ENCODE measurements around the gene ORC5.

Gene ORC5

DNA sequence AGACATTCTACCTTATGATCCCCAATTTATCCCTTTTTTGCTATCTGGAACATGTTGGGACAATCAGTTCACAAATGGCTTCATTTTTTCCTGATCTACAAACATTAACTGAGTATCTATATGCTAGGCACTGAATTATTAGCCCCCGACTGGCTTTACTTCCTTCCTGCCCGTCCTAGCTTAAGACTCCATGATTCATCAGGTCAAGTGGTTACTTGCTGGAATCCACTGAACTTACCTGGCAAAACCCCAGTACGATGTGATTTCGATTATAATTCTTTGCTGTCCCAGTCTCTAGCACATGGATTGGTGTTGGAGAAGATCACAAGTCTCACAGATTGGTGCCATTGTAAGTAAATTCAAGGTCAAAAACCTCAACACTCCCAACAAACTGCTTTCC is 77.1 kb downstream of the ORC5 start:
- DNase-seq = no peak
- TF ChIP-seq GATA1 (IDR thresholded peaks at IDR 0.05; ENCODE audit: low read depth, low read length) = no peak
- TF ChIP-seq POLR2A (IDR thresholded peaks at IDR 0.05; ENCODE audit: low read length) = no peak

DNA sequence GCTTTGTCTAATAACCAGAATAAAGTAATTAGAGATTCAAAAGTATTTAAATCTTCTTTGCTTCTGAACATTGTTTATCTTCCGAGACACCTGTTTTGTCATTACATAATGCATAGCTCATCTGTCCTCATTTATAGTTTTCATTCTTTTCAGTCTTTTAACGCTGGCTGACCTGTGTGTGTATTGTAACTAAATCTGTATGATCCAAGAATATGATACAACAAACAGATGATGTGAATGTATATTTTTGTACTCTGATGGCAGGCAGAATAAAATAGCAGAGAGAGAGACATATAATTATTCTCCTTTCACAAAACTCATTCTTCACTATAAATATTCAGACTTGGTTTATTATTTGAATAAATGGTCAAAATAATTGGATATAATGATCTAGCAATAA is 80.6 kb downstream of the ORC5 start:
- TF ChIP-seq GATA1 (IDR thresholded peaks at IDR 0.05; ENCODE audit: low read depth, low read length) = no peak
- TF ChIP-seq POLR2A (IDR thresholded peaks at IDR 0.05; ENCODE audit: low read length) = no peak
- DNase-seq = no peak

DNA sequence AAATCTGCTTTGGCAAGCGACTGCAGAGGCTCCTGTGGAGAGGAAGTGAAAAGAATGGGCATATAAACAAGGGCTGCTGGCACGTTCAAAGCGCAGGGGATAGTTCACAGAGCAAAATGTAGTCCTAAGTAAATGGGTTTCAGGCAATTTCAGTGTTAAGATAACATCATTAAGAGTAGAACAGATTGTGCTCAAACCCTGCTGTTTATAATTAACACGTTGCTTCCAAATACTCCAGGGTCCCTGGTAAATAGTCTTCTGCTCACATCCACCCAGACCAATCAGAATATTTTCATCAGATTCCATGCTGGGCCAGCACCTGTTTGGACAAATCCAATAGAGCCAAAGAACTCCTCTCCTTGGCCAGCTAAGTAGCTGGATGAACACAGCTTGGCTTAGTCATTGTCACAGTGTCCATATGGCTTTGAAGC is 81.4 kb downstream of the ORC5 start:
- no peak for DNase-seq
- TF ChIP-seq GATA1 (IDR thresholded peaks at IDR 0.05; ENCODE audit: low read depth, low read length) = no peak
- TF ChIP-seq POLR2A (IDR thresholded peaks at IDR 0.05; ENCODE audit: low read length) = no peak

DNA sequence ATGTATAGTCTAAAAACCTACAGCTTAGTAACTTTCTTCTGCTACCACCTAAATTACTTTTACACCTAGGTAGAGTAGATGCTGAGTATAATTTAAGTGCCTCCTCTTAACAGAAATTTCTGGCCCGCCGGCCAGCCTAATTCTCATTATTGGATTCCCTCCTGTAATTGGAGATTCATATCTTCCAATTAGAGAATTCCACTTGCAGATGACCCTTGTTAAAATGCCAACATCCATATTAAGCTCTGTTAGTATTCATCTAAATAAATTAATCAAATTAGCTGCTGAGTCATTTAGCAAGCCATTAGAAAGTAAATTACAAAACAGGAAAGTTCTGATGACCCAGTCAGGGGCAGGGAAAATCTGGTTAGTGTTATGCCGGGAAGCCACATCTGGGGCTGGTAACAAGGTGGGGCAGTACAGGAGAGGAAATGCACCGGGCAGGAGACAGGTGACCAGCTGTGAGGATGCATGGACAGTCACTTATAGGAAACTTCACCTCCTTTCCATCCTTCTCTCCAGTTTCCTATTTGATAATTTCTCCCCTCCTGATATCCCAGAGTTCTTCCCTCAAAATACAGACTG is 82.8 kb downstream of the ORC5 start:
- DNase-seq = no peak
- no peak for TF ChIP-seq POLR2A (IDR thresholded peaks at IDR 0.05; ENCODE audit: low read length)
- no peak for TF ChIP-seq GATA1 (IDR thresholded peaks at IDR 0.05; ENCODE audit: low read depth, low read length)

DNA sequence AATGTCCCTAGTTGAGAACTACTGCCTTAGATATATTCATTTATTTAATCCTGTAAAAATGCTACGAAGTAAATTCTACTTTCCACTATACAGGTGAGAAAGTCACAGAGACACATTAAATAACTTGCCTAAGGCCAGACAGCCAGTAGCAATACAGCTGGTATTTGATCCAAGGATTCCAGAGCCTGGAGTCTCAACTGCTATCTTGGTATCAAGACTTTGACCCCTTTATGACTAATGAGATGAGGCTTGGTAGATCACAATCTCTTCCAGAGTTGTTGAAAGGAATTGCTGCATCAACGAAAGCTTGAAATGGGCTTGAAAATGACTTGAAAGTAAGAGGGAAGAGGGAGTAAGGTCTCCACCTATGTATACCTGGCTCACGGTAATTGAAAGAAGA is 83.3 kb downstream of the ORC5 start:
- TF ChIP-seq GATA1 (IDR thresholded peaks at IDR 0.05; ENCODE audit: low read depth, low read length) (no peak), POLR2A (IDR thresholded peaks at IDR 0.05; ENCODE audit: low read length) (no peak)
- DNase-seq = no peak

DNA sequence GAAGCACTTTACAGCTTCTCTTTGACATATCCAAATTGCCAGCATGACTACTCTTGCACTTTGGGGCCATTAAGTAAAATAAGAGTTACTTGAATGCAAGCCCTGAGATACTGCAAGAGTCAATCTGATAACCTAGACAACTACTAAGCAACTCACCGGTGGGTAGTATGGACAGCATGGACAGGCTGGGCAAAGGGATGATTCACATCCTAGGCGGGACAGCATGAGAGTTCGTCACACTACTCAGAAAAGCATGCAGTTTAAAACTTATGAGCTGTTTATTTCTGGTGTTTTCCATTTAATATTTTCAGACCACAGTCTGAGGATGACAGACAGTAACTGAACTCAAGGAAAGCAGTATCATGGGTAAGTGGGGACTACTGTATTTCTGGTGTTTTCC is 84.0 kb downstream of the ORC5 start:
- TF ChIP-seq GATA1 (IDR thresholded peaks at IDR 0.05; ENCODE audit: low read depth, low read length) (no peak), POLR2A (IDR thresholded peaks at IDR 0.05; ENCODE audit: low read length) (no peak)
- no peak for DNase-seq

DNA sequence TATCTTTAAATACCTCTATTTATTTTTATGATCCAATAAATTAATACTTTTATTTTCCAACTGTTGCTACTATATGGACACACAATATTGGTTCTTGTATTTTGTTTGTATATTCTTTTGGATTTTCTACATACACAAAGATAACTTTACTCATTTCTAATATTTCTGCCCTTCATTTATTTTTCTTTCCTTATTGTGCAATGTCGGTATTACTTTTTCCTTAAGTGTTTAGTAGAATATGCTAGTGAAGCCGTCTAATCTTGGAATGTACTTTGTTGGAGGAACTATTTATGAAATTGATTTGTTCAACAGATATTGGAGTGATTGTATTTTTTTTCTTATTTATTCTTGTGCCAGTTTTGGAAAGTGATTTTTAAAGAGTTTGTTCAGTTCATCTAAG is 94.0 kb downstream of the ORC5 start:
- no peak for DNase-seq
- TF ChIP-seq POLR2A (IDR thresholded peaks at IDR 0.05; ENCODE audit: low read length) = no peak
- no peak for TF ChIP-seq GATA1 (IDR thresholded peaks at IDR 0.05; ENCODE audit: low read depth, low read length)

DNA sequence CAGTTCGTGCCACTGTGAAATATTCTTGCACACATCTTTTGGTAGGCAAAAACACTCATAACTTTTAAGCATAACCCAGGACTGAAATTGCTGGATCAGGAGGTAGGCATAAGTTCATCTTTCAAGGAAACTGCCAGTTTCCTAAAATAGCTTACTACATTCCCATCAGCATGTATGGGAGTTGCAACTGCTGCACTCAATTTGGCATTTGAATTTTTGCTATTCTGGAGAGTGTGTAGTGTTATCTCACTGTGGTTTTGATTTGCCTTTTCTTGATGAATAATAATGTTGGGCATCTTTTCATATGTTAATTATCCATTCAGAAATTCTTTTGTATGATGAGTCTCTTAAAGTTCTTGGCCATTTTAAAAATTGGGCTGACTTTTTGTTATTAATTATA is 95.2 kb downstream of the ORC5 start:
- TF ChIP-seq GATA1 (IDR thresholded peaks at IDR 0.05; ENCODE audit: low read depth, low read length) = no peak
- no peak for TF ChIP-seq POLR2A (IDR thresholded peaks at IDR 0.05; ENCODE audit: low read length)
- DNase-seq = no peak

DNA sequence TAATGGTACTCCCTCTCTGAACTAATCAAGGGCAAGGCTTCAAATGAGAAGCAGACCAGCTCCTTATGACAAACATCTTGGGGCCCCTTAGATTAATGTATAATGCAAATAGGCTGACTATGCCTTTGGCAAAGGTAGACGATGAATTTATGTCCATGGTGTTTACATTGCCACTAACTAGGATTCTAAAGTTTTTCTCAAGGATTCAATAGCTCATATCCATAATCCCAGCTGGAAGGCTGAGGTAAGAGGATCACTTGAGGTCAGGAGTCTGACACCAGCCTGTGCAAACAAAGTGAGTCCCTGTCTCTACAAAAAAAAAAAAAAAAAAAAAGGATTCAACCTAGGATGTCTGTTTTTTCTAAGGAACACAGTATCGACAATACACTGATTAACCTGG is 96.5 kb downstream of the ORC5 start:
- TF ChIP-seq POLR2A (IDR thresholded peaks at IDR 0.05; ENCODE audit: low read length) (no peak), GATA1 (IDR thresholded peaks at IDR 0.05; ENCODE audit: low read depth, low read length) (no peak)
- no peak for DNase-seq

DNA sequence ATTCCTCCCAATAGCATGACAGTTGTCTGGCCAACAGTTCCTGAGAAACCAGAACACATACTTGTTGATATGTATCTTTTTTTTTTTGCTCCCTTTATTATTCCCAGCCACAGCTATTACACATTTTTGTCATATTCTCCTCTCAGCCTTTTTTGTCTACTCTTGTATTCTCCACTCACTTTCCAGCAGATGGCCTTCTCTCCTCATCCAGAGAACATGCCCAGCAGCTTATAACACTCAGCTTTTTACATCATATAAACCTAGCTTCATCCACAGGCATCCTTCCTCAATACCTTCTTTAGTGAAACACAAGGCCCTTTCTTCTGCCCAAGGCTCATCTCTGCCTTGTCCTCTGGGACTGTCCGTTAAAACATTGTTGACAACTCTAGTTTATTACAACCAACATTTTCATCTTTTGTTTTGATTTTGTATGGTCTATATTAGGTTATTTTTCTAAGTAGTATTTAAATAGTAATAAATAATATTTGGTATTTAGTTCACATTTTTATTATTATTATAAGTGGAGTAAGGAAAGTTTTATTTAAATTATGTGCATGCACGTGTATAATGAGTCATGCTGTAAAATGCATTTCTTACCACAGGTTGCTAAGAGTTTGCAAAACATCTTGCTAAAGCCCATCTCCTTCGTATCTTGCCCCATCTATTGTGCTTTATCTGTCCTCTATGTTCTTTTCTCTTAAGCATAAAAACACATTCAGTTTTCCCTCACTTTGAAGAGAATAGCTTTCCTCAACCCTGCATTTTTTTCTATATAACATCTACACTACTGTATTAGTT is 101.5 kb downstream of the ORC5 start:
- TF ChIP-seq GATA1 (IDR thresholded peaks at IDR 0.05; ENCODE audit: low read depth, low read length) (no peak), POLR2A (IDR thresholded peaks at IDR 0.05; ENCODE audit: low read length) (no peak)
- no peak for DNase-seq

DNA sequence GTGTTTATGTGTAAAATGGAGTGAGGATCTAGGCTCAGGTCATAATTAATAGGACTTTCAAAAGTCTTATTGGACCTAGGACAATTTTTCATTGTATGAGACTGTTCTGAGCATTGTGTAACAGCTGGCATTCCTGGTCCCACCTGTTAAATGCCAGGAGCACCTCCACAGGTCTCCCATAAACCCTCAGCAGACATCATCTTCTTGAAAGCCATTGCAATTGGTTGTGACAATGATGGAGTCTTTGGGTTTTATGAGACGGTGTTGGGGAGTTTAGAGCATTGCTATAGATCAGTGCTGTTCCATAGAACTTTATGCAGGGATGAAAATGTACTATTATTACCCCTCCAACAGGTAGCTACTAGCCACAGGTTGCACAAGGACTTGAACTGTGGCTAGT is 108.9 kb downstream of the ORC5 start:
- no peak for DNase-seq
- TF ChIP-seq GATA1 (IDR thresholded peaks at IDR 0.05; ENCODE audit: low read depth, low read length) = no peak
- no peak for TF ChIP-seq POLR2A (IDR thresholded peaks at IDR 0.05; ENCODE audit: low read length)

DNA sequence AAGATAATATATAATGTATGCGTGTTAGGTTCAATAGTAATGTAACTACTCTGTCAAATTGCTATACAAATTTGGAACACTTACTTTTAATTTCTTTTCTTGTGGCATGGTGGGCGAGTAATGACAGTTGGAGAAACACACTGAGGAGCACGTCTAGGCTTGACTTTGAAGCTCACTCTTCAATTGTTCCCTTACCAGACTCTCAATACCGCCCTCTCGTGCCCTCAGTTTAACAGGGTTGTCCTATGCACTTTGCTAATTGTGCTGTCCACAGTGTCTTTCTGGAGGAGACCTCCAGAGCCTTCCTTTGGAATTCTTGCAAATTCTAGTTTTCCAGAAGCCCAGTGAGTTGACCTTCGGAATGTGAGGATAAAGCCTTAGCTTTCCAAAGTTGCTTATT is 111.1 kb downstream of the ORC5 start:
- DNase-seq = peak in 1 of 2 experiments; percentile 17

DNA sequence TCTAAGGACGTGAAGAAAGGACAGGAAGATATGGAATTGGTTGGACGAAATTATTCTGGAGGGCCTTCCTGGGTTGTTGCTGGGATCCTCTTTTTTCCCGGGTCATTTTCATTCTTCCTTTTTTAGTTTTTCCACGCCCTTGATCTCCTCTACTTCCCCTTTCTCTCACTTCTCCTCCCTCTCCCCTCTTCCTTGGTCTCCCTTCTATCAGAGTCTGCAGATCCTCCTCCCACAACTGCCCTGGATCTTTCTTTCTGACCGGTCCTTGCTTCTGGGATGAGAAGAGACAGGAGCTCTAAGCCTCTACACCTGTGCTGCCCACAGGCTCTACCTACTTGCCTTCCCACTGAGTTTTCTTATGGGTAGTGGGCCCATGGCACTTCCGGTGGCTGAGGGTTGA is 114.7 kb downstream of the ORC5 start:
- no peak for TF ChIP-seq POLR2A (IDR thresholded peaks at IDR 0.05; ENCODE audit: low read length)
- TF ChIP-seq GATA1 (IDR thresholded peaks at IDR 0.05; ENCODE audit: low read depth, low read length) = no peak
- DNase-seq = no peak

More for the DNA sequence above, 111.1 kb downstream of the ORC5 start:
- TF ChIP-seq POLR2A (IDR thresholded peaks at IDR 0.05; ENCODE audit: low read length) (no peak), GATA1 (IDR thresholded peaks at IDR 0.05; ENCODE audit: low read depth, low read length) (no peak)

DNA sequence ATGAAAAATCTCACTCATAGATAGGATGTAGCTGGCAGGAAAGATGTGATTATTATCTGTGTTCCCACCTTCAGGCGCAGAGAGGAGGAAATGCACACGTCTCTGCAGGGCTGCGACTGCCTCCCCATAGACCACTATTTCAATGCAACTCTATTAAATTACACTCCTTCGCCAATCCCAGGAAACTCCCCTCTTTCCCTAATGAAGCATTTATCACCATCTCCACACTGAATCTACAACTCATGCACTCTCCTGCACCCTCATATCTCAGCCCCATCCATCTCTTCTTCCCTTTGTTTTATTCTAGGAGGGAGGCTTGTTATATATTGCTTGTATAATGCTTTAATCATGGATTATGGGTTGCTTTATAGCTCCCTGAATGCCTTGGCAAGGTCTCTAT is 116.6 kb downstream of the ORC5 start:
- TF ChIP-seq GATA1 (IDR thresholded peaks at IDR 0.05; ENCODE audit: low read depth, low read length) (no peak), POLR2A (IDR thresholded peaks at IDR 0.05; ENCODE audit: low read length) (no peak)
- no peak for DNase-seq

DNA sequence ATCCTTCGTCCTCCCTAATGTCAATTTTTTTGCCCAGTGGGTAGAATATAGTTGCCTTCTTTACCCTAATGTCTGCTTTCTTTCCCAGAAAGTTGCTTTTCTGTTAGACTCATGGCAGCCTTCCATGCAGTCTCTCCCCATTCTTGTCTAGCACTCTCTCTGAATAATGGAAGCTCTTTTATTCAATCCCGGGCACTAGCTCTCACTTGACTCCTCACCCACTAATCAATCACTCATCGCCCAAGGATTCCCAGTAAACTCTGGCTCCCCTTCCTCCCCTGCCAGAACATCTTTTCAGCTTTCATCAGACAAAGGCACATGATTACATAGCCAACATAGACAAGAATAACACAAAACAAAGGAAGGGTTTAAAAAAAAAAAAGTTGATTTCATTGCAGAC is 118.2 kb downstream of the ORC5 start:
- DNase-seq = no peak
- TF ChIP-seq POLR2A (IDR thresholded peaks at IDR 0.05; ENCODE audit: low read length) (no peak), GATA1 (IDR thresholded peaks at IDR 0.05; ENCODE audit: low read depth, low read length) (no peak)
